Hepatic stellate cell (primary cell): ENCODE results near the gene CYTH4.
"Not testable (repeated sequence)": the region's sequence is repeated elsewhere in the genome, so short reads cannot be mapped to it uniquely, and the experiment has no call there.

Experiments
- DNase-seq: peaks from one replicate; pipeline ENCODE4 v3.0.0; 2011; ENCODE audit warnings: low spot score

The CYTH4 gene

DNA sequence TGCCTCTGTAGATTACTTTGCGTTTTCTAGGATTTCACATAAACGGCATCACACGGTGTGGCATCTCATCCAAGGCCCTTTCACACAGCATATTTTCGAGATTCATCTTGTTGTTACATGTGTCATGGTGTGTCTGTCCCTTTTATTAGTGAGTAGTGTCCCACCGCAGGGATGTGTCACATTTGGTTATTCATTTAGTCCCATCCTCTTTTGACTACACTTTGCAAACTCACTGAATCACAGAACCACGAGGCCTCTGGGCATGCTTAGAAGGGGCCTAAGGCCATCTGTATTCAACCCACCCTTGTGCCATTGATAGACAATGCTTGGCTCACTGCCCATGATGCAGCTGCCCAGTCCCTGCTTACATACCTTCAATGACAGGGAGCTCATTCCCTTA lies 34.1 kb upstream of the CYTH4 start:
- no peak for DNase-seq

- no peak for DNase-seq
Measured at GRCh38 chr22:37249986-37250385, 32.3 kb upstream of the CYTH4 start.

DNA sequence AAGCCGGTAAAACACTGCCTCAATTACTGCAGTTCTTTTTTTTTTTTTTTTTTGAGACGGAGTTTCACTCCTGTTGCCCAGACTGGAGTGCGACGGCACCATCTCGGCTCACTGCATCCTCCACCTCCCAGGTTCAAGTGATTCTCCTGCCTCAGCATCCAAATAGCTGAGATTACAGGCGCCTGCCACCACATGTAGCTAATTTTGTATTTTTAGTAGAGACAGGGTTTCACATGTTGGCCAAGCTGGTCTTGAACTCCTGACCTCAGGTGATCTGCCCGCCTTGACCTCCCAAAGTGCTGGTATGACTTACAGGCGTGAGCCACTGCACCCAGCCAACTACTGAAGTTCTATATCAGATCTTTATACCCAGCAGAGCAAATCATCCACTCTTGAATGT lies 30.5 kb upstream of the CYTH4 start:
- DNase-seq = not testable (repeated sequence)

DNA sequence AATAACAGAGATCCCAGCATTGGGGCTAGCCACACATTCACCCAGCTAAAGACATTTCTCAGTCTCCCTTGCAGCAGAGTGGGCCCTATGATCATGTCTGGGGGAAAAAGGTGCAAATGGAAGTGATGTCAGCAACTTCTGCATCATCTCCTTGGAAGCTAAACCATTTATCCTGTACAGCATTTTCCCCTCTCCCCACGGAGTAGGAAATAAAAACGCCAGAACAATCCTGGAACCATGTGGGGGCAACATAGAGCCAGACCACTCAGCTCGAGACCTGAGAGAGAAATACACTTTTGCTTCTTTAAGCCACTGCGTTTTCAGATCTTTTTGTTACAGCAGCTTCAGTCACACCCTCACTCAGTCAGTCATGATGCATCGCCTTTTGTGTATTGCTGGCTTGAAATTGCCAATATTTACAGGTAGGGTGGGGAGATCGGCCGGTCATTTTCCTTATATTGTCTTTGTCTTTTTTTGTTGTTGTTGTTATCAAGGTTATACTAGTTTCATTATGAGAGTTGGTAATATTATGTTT lies 29.1 kb upstream of the CYTH4 start:
- DNase-seq = no peak

GRCh38 chr22:37254209-37254866 lies 28.0 kb upstream of the CYTH4 start:
- no peak for DNase-seq

GRCh38 chr22:37254867-37255233 lies 27.5 kb upstream of the CYTH4 start:
- no peak for DNase-seq

DNA sequence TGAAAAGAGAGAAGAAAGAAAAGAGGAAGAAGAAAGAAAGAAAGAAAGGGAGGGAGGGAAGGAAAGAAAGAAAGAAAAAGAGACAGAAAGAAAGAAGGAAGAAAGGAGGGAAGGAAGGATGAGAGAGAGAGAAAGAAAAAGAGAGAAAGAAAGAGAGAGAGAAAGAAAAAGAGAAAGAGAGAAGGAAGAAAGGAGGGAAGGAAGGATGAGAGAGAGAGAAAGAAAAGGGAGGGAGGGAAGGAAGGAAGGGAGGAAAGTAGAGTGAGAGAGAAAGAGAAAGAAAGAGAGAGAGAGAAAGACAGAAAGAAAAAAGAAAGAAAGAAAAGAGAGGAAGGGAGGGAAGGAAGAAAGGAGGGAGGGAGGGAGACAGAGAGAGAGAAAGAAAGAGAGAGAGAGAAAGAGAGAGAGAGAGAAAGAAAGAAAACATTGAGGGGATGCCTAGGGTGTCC lies 26.7 kb upstream of the CYTH4 start:
- DNase-seq = no peak

DNA sequence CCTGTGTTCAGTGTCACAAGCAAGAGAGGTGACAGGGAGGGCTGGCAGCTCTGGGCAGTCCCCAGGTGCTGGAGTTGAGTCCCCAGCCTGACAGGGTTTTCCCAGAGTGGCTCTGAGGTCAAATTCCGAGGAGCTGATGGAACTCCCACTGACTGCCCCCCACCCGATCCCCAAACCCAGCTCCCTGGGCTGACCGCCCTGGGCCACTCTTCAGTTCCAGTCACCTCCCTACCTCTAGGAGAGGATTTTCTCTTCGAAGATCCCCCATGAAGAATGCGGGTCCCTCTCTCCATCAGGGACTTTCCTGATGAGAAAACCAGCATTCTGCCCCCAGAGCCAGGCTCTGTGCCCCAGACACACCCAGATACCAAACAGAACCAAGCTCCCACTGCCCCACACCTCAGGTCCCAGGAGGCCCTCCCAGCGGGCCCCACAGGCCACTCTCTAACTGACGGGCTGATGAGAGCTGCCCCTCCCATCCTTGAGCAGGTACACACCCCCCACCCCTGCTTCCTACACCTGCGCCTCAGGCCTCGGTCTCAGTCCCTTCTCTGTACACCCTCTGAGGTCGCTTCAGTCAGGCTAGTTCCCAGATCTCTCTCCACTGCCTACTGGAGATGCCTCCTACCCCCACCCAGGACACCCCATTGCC lies 26.1 kb upstream of the CYTH4 start:
- no peak for DNase-seq

DNA sequence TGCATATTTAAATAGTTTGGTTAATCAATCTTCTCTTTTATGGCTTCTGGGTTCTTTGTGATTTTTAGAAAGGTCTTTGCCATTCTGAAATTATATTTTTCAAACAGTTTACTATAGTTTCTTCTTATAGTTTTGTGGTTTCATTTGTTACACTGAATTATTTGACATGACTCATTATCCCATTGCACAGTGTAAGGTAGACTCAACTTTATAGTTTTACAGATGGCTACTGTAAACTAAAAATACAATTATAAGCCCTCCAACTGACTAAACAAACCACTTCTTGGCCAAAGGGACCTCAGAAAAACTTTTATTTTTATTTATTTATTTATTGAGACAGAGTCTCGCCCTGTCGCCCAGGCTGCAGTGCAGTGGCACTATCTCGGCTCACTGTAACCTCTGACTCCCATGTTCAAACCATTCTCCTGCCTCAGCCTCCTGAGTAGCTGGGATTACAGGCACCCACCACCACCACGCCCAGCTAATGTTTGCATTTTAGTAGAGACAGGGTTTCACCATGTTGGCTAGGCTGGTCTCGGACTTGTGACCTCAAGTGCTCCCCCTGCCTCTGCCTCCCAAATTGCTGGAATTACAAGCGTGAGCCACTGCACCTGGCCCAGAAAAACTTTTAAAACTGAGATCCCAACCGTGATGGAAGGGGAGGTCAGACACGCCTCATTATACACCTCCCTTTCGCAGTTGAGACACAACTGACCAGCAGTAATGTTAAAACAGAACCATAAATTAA lies 24.1 kb upstream of the CYTH4 start:
- no peak for DNase-seq

DNA sequence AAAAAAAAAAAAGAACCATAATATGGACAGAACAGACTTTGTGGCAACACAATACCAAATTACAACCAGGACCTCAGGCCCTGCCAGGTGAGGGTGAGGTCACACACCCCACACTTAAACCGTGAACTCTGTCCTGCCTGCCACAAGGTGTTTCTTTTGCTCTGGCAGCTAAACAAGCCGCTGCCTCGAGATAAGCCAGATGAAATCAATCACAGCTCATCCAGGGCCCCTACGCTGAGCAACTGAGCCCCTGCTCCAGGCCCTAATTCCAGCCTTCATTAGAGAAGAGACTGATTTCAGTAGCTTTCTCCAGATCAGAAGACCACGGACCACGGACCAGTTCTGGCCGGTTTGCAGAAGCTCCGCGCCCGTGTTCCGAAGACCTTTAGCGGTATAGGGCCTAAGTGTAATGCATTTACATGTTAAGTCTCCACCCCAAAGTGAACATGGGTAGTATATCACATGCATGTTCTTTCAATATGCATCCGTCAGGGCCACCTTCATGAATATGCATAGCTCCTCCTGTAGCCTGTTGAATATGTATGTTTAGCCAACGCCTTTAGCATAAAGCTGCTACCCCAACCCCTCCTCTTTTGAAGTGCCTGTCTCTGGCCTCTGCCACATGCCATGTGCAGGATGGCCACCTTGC lies 23.4 kb upstream of the CYTH4 start:
- no peak for DNase-seq

DNA sequence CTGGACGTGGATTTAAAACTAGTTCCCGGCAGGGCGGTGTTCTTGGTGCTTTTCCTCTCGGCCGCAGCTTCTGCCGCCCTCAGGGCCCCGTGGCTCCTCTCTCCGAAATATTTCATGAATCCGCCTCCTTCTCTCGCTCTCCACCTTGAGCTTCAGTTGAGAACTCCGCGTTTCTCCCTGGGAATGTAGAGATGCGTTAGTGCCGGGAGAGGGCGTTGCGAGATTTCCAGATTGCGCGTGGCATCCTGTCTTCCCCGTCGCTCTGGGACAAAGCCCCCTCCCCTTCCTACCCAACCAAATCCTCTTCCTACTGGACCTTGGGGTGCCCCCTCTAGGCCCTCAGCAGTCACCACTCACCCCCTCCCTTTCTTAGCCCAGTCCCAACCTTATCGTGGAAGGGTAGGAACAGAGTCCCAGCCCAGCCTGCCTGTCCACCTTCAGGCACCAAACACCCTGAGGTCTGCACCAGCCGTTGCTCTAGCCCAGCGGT lies 22.7 kb upstream of the CYTH4 start:
- DNase-seq = peak; percentile 62

DNA sequence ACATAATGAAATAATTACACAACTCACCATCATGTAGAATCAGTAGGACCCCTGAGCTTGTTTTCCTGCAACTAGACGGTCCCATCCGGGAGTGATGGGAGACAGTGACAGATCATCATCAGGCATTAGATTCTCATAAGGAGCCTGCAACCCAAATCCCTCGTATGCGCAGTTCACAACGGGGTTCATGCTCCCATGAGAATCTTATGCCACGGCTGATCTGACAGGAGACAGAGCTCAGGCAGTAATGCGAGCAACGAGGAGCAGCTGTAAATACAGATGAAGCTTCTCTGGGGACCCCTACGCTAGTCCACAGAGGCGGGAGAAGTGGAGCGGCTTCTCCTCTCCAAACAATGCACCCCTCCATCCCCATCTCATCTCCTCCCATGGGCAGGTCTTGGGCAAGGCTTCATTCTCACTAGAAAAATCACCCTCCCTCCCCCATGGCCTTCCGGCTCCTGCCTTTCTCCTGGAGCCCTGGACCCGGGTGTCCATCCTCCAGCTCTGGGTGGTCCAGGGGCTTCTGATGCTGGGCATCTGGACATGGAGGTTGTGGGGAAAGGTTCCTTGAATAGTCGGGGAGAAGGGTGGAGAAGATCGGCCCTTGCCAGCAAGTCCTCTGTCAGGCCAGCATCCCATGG lies 22.0 kb upstream of the CYTH4 start:
- no peak for DNase-seq

DNA sequence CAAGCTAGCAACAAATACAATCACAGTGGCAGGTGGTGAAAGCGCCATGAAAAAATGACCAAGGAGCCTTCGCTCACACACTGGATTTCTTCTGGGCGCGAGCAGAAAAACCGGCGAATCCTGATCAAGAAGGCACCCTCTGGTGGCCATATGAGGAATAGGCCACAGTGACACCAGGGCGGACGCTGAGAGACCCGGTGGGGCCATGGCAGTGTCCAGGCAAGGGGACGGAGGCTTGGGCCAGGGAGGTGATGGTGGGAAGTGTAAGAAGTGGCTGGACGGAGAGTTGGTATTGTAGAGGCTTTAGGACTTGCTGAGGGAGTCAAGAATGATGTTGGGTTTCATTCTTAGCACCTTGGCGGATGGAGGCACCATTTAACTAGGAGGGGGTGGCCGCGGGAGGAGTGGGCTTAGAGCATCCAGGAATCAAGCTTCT lies 21.4 kb upstream of the CYTH4 start:
- peak; percentile 75 for DNase-seq

GRCh38 chr22:37262346-37262745 lies 20.0 kb upstream of the CYTH4 start:
- no peak for DNase-seq

DNA sequence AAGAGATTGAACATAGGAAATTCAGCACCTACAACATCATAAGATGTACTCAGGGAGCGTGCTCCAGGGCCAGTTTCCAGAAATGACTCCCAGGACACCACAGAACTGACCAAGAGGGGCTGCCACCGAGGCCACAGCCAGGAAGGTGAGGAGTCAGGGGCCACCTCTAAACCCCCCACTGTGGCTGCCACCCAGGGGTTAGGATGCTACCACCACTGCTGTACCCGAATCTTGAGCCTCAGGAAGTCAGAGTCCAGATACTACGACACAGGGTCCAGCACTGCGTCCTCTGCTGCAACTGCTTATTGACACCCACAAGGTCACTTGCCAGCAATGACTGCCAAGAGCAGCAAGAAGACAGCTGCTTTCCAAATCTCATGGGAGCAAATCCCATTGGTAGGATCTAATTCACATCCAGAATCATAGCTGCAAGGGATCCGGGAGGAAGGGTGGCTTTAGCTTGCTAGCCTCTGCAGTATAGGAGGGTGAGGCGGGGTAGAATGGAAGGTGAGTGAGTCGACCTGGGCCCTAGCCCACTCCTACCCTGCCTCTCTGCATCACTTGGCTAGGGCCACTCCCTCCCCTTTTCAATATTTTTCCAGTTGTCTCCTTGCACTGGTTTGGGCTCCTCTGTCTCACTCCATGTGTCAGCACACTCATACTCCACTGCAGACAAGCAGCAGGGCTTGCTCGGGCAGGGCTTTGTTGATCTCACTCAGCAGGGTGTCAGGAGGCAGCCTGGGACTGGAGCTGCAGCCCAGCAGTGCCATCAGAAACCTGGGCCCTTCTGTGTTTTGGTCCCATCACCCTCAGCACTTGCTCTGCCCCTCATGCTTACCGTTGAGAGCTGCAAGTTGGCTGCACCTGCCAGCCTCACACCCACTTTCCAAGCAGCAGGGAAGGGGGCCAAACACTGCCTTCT lies 18.1 kb upstream of the CYTH4 start:
- DNase-seq = no peak

DNA sequence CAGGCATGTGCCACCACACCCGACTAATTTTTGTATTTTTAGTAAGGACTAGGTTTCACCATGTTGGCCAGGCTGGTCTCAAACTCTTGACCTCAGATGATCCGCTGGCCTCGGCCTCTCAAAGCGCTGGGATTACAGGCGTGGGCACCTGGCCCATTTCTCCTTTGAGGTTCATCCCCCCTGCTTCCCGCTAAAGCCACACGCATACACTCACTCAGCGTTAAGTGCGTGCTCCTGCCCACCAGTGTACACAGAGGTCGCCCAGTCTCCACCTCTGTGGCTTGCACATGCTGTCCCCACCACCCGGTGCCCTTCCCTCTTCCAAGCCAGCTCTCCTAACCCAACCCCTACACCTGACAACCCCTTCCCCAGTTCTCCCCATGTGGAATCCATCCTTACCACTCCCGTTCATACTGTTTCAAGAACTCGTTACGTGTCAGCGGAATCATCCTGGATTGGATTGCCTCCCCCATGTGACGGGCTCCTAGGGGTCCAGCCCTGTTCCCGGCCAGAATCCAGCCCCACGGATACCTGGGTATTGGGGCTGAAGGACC lies 15.7 kb upstream of the CYTH4 start:
- no peak for DNase-seq

DNA sequence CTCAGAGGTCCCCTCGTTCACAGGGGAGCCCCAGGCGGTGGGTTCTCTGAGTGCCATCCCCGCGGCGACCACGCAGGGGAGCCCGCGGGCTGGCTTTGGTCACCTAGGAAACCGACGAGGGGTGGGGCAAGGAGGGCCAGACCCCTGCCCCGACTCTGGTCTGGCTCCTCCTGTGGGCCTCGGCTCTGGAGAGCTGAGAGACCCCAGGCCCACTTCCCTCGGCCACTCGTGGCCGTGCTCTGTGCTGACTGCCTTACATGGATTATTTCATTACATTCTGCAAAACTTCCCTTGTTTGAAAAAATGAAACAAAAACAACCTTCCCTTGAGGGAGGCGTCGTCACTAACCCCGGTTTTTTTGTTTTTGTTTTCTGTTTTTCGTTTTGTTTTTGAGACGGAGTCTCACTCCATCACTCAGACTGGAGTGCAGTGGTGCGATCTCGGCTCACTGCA lies 15.1 kb upstream of the CYTH4 start:
- peak; percentile 54 for DNase-seq

DNA sequence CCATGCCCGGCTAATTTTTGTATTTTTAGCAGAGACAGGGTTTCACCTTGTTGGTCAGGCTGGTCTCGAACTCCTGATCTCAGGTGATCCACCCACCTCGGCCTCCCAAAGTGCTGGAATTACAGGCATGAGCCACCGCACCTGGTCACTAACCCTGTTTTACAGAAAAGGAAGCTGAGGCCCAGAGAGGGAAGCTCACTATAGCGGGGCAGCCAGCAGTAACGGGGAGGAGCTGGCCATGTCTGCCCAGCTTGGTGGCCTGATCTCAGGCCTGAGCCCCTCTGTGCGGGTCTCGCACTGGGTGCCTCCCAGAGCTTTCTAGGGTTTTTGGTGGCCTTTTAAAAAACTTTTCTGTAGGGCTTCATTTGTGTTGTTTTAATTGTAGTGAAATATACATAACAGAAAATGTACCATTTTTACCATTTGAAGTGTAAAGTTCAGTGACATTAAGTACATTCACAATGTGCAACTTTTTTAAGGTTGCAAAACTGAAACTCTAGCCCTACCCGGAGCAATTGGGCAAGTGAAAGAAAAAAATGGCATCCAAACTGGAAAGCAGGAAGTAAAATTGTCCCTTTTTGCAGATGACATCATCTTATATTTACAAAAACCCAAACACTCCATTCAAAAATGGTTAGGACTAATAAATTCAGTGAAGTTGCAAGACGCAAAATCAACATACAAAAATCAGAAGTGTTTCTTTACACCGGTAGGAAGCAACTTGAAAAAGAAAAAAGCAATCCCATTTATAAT lies 14.5 kb upstream of the CYTH4 start:
- no peak for DNase-seq

- DNase-seq = no peak
Measured at GRCh38 chr22:37269936-37270678, 12.2 kb upstream of the CYTH4 start.
